Left lung (tissue), 10 donors: ENCODE data around the gene HPS4. TPM values are rescaled to one million over a fixed set of nuclear protein-coding genes. Genes with fewer than 3 reads are reported as not detected.

Experiments
- ATAC-seq: fragments of 200-7000 bp; cut with Tn5 transposase; one replicate; pipeline ENCODE4 v1.9.1; 2020; ENCODE audit warnings: moderate library complexity
- DNase-seq, 4 donors: peaks; one replicate each; pipeline ENCODE4 v3.0.0-alpha.2; 2013 to 2020
- H3K27ac ChIP-seq, 2 donors: fragments of 200-600 bp; sonication (generic) in 1 of 2; one replicate each; pipeline versions ENCODE4 v1.5.0 to v1.8.0; 2020 to 2021
- H3K27me3 ChIP-seq, 2 donors: fragments of 200-600 bp; sonication (generic) in 1 of 2; one replicate each; pipeline versions ENCODE4 v1.5.0 to v1.8.0; 2020 to 2021
- H3K36me3 ChIP-seq, 2 donors: fragments of 200-600 bp; sonication (generic) in 1 of 2; one replicate each; pipeline versions ENCODE4 v1.5.0 to v1.8.0; 2020 to 2021
- H3K4me1 ChIP-seq, 2 donors: fragments of 200-600 bp; one replicate each; pipeline ENCODE4 v1.8.0; 2021
- H3K4me3 ChIP-seq, 2 donors: fragments of 200-600 bp; sonication (generic) in 1 of 2; one replicate each; pipeline versions ENCODE4 v1.5.0 to v1.8.0; 2020 to 2021; ENCODE audit warnings: mild to moderate bottlenecking in 1 of 2
- H3K9me3 ChIP-seq, 2 donors: fragments of 200-600 bp; sonication (generic) in 1 of 2; one replicate each; pipeline versions ENCODE4 v1.5.0 to v1.8.0; 2020 to 2021
- intact Hi-C, 2 donors: fragments of 100-400 bp; cut with DNase I; formaldehyde crosslinking; loops; one replicate each; pipeline versions ENCODE4 v1.11.2 to v1.14.2; 2022
- polyA plus RNA-seq, 6 donors: library from polyadenylated mRNA; unstranded; fragments of 120-200 nt; gene quantifications; one replicate each; pipeline ENCODE4 v1.2.1, GENCODE V29; 2013; ENCODE audit not compliant: insufficient read length in 6 of 6
- total RNA-seq, 2 donors: library from RNA; stranded (reverse); fragmentation: NEBNext Ultra II Directional; extraction: Animal tissue kit (Norgen Biotek cat#: 25700); gene quantifications; one replicate each; pipeline ENCODE4 v1.2.1, GENCODE V29; 2021
- TF ChIP-seq, protein P1 (sequence below), 2 donors: fragments of 200-600 bp; sonication (generic) in 1 of 2; IDR thresholded peaks; one replicate each; pipeline versions ENCODE4 v1.5.0 to v1.8.0; 2021; ENCODE audit warnings: antibody characterized with exemption in 2 of 2
- donor health status: DM: no; HTN: yes; CAD: no.
- donor health status: DM: no; HTN: no; CAD: no.

Gene HPS4
- total and polyA plus RNA-seq, 8 donors: 25.4 to 40.7 (median 34.4) TPM

- Histone ChIP-seq H3K27me3 (no peaks in the 10 kb centered on the region), H3K9me3 (no peaks in the 10 kb centered on the region), H3K4me3 (no peak overlapping the region), H3K27ac (no peak overlapping the region), H3K36me3 (peaks cover 0 to 43% of the 10 kb centered on the region in 2 donors), H3K4me1 (no peaks in the 10 kb centered on the region)
- intact Hi-C loops: no loop called here
- DNase-seq: no peak
- TF ChIP-seq, protein P1, sequence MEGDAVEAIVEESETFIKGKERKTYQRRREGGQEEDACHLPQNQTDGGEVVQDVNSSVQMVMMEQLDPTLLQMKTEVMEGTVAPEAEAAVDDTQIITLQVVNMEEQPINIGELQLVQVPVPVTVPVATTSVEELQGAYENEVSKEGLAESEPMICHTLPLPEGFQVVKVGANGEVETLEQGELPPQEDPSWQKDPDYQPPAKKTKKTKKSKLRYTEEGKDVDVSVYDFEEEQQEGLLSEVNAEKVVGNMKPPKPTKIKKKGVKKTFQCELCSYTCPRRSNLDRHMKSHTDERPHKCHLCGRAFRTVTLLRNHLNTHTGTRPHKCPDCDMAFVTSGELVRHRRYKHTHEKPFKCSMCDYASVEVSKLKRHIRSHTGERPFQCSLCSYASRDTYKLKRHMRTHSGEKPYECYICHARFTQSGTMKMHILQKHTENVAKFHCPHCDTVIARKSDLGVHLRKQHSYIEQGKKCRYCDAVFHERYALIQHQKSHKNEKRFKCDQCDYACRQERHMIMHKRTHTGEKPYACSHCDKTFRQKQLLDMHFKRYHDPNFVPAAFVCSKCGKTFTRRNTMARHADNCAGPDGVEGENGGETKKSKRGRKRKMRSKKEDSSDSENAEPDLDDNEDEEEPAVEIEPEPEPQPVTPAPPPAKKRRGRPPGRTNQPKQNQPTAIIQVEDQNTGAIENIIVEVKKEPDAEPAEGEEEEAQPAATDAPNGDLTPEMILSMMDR (IDR thresholded peaks at IDR 0.05): no peak
- no peak for ATAC-seq
These were observed 33.0 kb downstream of the HPS4 start for GRCh38 chr22:26450453-26451185.

DNA sequence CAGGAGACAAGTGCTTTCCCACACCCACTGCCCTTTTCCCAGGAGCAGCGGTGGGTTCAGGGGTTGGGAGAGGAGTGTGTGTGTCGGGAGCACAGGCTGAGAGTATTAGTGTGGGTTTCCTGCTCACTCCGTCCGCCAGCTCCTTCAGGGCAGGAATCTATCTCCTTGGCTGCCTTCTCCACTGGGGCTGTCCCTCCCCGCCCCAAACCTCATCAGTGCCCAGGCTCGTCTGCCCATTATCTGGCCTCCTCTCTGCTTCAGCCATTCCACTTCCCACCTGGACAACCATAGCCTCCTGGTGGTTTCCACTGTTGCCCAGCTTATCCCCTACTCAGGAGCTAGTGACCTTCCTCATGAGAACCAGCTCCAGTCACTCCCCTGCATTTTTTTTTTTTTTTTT, 34.6 kb downstream of the HPS4 start:
- Histone ChIP-seq H3K4me1 (no peaks in the 10 kb centered on the region), H3K27ac (no peak overlapping the region), H3K9me3 (no peaks in the 10 kb centered on the region), H3K36me3 (peaks cover 0 to 38% of the 10 kb centered on the region in 2 donors), H3K4me3 (no peak overlapping the region), H3K27me3 (no peaks in the 10 kb centered on the region)
- DNase-seq: no peak
- intact Hi-C loops: no loop called here
- no peak for ATAC-seq
- TF ChIP-seq, protein P1 (IDR thresholded peaks at IDR 0.05): no peak

DNA sequence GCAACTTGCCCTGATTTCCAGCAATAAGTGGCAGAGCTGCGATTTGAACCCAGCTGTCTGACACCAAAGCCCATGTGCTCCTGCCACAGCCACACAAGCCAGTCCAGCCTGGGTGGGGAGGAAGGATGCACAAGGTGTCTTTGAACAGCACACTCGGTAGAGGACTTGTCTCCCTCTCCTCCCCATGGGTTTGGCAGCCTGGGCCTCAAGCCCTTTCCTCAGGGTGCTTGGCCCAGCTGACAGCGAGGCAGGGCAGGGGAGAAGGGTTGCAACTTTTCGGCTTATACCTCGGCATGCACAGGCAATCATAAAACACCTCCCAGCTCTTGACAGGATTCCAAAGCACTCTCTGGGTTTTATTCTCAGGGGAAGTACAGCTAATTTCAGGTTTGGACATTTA, 35.2 kb downstream of the HPS4 start:
- Histone ChIP-seq H3K27ac (no peak overlapping the region), H3K36me3 (peaks cover 0 to 32% of the 10 kb centered on the region in 2 donors), H3K4me1 (no peaks in the 10 kb centered on the region), H3K9me3 (no peaks in the 10 kb centered on the region), H3K27me3 (no peaks in the 10 kb centered on the region), H3K4me3 (no peak overlapping the region)
- ATAC-seq (no peak), DNase-seq (no peak)
- TF ChIP-seq, protein P1 (IDR thresholded peaks at IDR 0.05): no peak
- intact Hi-C loops: no loop called here

DNA sequence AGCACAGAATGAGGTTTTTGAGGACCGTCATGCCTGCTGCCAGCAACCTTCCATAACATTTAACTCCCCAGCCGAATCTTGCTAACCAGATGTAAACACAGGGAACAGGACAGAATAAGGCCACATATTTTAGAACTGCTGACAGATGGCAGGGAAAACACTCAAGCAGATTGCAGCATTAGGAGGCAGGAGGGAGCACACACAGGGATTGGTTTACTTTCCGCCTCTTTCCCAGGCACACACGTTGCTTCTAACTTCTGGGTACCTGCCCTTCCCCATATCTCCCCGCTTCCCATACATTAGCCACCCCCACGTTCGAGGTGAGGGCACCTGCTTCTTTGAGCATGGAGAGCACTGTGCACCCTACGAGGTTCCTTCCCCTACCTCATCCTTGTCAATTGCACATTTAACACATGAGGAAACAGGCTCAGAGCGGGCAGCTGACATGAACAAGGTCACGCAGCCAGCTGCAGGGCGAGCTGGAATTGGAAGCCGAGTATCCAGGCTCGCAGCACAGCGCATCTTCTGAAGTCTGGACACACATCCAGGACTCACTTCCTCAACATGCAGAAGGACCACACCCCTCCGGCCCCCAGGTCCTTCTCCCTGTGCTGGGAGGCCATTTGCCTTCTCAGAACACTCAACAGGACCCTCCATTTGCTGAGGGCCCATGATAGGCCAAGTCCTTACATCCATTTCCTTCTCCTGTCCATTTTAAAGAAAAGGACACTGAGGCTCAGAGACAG, 35.8 kb downstream of the HPS4 start:
- H3K27me3 ChIP-seq: no peaks in the 10 kb centered on the region
- ATAC-seq (no peak), DNase-seq (no peak)
- intact Hi-C loops: no loop called here
- peaks cover 0 to 26% of the 10 kb centered on the region in 2 donors for H3K36me3 ChIP-seq
- H3K4me1 ChIP-seq: no peaks in the 10 kb centered on the region
- TF ChIP-seq, protein P1 (IDR thresholded peaks at IDR 0.05): no peak
- no peak overlapping the region for H3K4me3 ChIP-seq
- H3K27ac ChIP-seq: no peak overlapping the region
- H3K9me3 ChIP-seq: no peaks in the 10 kb centered on the region

DNA sequence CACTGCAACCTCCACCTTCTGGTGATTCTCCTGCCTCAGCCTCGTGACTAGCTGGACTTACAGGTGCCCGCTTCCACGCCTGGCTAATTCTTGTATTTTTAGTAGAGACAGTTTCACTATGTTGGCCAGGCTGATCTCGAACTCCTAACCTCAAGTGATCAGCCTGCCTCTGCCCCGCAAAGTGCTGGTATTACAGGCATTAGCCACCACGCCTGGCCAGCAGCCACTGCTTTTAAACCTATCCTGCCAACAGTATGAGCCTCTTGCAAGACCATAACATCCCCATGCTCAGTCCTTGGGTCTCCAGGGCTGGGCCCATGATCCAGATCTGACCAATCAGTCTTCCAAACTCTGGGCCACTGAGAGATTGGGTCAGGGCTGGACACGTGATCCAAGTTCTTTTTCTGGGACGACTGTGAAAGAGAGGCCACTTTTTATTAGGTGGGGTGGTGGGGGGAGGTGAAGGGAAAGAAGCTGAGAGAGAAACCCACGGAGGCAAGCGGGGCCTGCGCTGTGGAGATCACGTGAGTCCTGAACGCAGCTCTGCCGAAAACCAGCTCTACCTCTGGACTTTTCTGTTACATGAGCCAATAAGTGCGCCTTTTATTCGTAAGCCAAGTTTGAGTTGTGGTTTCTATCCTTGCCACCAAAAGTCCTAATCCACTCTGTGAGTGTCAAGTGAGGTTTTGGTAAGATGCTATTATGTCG, 36.6 kb downstream of the HPS4 start:
- intact Hi-C loops: no loop called here

More for the DNA sequence above, 36.6 kb downstream of the HPS4 start:
- no peaks in the 10 kb centered on the region for H3K9me3 ChIP-seq
- H3K4me3 ChIP-seq: no peak overlapping the region
- H3K27ac ChIP-seq: no peak overlapping the region
- TF ChIP-seq, protein P1 (IDR thresholded peaks at IDR 0.05): no peak
- no peaks in the 10 kb centered on the region for H3K4me1 ChIP-seq
- no peaks in the 10 kb centered on the region for H3K27me3 ChIP-seq
- ATAC-seq: no peak
- H3K36me3 ChIP-seq: peaks cover 0 to 18% of the 10 kb centered on the region in 2 donors
- DNase-seq: no peak
